NCI-H82 treated with DMSO at 0.1 percent for 48 hours (cell line): ENCODE data around the gene PPP1R14D.

Experiments
- DNase-seq: peaks from one replicate; lab custom pipeline; 2025; ENCODE audit not compliant: unreplicated experiment; lab: John Stamatoyannopoulos, UW

PPP1R14D gene

GRCh38 chr15:40853241-40853890 lies 24.9 kb upstream of the PPP1R14D start:
- no peak for DNase-seq

- peak; percentile 86 for DNase-seq
These were observed 24.0 kb upstream of the PPP1R14D start for GRCh38 chr15:40852529-40852928.

- no peak for DNase-seq
These were observed 22.1 kb upstream of the PPP1R14D start for GRCh38 chr15:40850576-40851112.

GRCh38 chr15:40847223-40847961 lies 18.9 kb upstream of the PPP1R14D start:
- peak; percentile 81 for DNase-seq

GRCh38 chr15:40846841-40847222 lies 18.3 kb upstream of the PPP1R14D start:
- no peak for DNase-seq

- DNase-seq: no peak
These were observed 17.2 kb upstream of the PPP1R14D start for GRCh38 chr15:40845511-40846284.

- no peak for DNase-seq
These were observed 16.5 kb upstream of the PPP1R14D start for GRCh38 chr15:40845036-40845435.

- DNase-seq: no peak
These were observed 16.2 kb upstream of the PPP1R14D start for GRCh38 chr15:40844696-40845030.

- no peak for DNase-seq
These were observed 15.6 kb upstream of the PPP1R14D start, which contains the start of gene SPINT1 for GRCh38 chr15:40843885-40844695. TSS of gene SPINT1 (plus strand) at chr15:40844048. CDS start at chr15:40844555, 507 bp downstream.

- DNase-seq: no peak
These were observed 14.9 kb upstream of the PPP1R14D start for GRCh38 chr15:40843261-40843884.

- no peak for DNase-seq
These were observed 13.2 kb upstream of the PPP1R14D start for GRCh38 chr15:40841741-40842140.

- no peak for DNase-seq
These were observed 10.2 kb upstream of the PPP1R14D start for GRCh38 chr15:40838756-40839155.

- DNase-seq: no peak
These were observed 7.5 kb upstream of the PPP1R14D start for GRCh38 chr15:40836020-40836419.

- DNase-seq: no peak
These were observed 4.4 kb upstream of the PPP1R14D start for GRCh38 chr15:40832903-40833302.

- DNase-seq: no peak
These were observed 3.4 kb upstream of the PPP1R14D start for GRCh38 chr15:40831861-40832260.

- DNase-seq: no peak
These were observed 2.4 kb upstream of the PPP1R14D start for GRCh38 chr15:40830884-40831283.

- DNase-seq: no peak
These were observed 607 bp upstream of the PPP1R14D start for GRCh38 chr15:40829115-40829514.

GRCh38 chr15:40826423-40827075 lies 2.0 kb downstream of the PPP1R14D start:
- no peak for DNase-seq

- no peak for DNase-seq
These were observed 2.7 kb downstream of the PPP1R14D start for GRCh38 chr15:40825661-40826422.
